Panc1 (cell line): ENCODE data around the gene SH3PXD2A.
A peak's percentile ranks its signal among the peaks of the same experiment; 100 is the strongest.

Source experiments
- POLR2AphosphoS5 ChIP-seq: IDR thresholded peaks from 2 replicates; pipeline ENCODE4 v1.6.1; 2012; ENCODE audit warnings: mild to moderate bottlenecking, low read depth, low read length, moderate library complexity
- TCF7L2 ChIP-seq: IDR thresholded peaks from 2 replicates; pipeline ENCODE4 v1.6.1; 2011; ENCODE audit warnings: mild to moderate bottlenecking, low read depth, low read length, inconsistent platforms
- TF ChIP-seq, protein P1 (sequence below), 2 experiments: IDR thresholded peaks; 2 replicates each; pipeline ENCODE4 v1.6.1; 2011 to 2012; ENCODE audit warnings: low read depth in 2 of 2, control low read depth in 1 of 2, low read length in 1 of 2, mild to moderate bottlenecking in 1 of 2, moderate library complexity in 1 of 2; ENCODE audit not compliant: insufficient read depth in 1 of 2
- TF ChIP-seq, protein P2 (sequence below): fragments of 450-650 bp; IDR thresholded peaks from 2 replicates; pipeline ENCODE4 v1.5.1; 2017; ENCODE audit warnings: mild to moderate bottlenecking

DNA sequence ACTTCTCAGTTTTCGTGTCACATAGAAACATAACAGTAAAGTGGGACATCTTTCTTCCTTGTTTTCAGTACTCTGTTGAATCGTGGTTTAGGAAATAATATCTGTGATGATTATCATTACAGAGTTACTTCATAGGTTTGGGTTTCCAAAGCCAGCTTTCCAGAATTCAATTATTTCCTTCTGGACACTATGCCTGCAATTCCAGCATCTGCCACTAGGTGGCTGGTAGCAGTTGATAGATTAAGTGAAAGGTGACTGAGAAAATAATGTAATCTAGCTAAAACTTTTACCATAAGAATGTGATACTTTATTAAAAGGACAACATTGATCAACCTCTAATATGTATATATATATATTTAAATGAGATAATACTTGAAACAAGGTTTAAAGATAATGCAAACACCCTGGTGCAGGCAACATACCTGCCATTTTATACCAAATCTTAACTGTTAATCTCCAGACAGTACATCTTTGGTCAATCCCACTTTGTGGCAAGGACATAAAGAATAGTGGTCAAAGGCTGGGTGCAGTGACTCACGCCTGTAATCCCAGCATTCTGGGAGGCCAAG lies 102.6 kb downstream of the SH3PXD2A start:
- TF ChIP-seq POLR2AphosphoS5 (no peak), TCF7L2 (no peak)
- TF ChIP-seq, protein P1, sequence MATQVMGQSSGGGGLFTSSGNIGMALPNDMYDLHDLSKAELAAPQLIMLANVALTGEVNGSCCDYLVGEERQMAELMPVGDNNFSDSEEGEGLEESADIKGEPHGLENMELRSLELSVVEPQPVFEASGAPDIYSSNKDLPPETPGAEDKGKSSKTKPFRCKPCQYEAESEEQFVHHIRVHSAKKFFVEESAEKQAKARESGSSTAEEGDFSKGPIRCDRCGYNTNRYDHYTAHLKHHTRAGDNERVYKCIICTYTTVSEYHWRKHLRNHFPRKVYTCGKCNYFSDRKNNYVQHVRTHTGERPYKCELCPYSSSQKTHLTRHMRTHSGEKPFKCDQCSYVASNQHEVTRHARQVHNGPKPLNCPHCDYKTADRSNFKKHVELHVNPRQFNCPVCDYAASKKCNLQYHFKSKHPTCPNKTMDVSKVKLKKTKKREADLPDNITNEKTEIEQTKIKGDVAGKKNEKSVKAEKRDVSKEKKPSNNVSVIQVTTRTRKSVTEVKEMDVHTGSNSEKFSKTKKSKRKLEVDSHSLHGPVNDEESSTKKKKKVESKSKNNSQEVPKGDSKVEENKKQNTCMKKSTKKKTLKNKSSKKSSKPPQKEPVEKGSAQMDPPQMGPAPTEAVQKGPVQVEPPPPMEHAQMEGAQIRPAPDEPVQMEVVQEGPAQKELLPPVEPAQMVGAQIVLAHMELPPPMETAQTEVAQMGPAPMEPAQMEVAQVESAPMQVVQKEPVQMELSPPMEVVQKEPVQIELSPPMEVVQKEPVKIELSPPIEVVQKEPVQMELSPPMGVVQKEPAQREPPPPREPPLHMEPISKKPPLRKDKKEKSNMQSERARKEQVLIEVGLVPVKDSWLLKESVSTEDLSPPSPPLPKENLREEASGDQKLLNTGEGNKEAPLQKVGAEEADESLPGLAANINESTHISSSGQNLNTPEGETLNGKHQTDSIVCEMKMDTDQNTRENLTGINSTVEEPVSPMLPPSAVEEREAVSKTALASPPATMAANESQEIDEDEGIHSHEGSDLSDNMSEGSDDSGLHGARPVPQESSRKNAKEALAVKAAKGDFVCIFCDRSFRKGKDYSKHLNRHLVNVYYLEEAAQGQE (IDR thresholded peaks at IDR 0.05; ENCODE audit: insufficient read depth in 1 of 2, low read depth in 2 of 2, low read length in 1 of 2), result no peak
- TF ChIP-seq, protein P2, sequence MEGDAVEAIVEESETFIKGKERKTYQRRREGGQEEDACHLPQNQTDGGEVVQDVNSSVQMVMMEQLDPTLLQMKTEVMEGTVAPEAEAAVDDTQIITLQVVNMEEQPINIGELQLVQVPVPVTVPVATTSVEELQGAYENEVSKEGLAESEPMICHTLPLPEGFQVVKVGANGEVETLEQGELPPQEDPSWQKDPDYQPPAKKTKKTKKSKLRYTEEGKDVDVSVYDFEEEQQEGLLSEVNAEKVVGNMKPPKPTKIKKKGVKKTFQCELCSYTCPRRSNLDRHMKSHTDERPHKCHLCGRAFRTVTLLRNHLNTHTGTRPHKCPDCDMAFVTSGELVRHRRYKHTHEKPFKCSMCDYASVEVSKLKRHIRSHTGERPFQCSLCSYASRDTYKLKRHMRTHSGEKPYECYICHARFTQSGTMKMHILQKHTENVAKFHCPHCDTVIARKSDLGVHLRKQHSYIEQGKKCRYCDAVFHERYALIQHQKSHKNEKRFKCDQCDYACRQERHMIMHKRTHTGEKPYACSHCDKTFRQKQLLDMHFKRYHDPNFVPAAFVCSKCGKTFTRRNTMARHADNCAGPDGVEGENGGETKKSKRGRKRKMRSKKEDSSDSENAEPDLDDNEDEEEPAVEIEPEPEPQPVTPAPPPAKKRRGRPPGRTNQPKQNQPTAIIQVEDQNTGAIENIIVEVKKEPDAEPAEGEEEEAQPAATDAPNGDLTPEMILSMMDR, result peak; percentile 87
